GM12875 (cell line): ENCODE data around the gene C1orf21.

Experiments used
- H3K4me3 ChIP-seq: one replicate; pipeline ENCODE4 v1.5.1; 2011; ENCODE audit warnings: low read depth, low read length, control low read depth
- CTCF ChIP-seq: IDR thresholded peaks from 2 replicates; pipeline ENCODE4 v1.5.1; 2011; ENCODE audit warnings: low read depth, mild to moderate bottlenecking, control low read depth, inconsistent platforms, low read length, moderate library complexity, borderline replicate concordance; ENCODE audit not compliant: insufficient read depth

The C1orf21 gene

GRCh38 chr1:184385865-184386311 lies 941 bp upstream of the C1orf21 start:
- TF ChIP-seq CTCF, result no peak
- no peak overlapping the region for H3K4me3 ChIP-seq

- TF ChIP-seq CTCF, result no peak
- peak overlapping the region; percentile 58 for H3K4me3 ChIP-seq
Observed at GRCh38 chr1:184387069-184387475, 243 bp downstream of the C1orf21 start.

- no peak for TF ChIP-seq CTCF
- peak overlapping the region; percentile 58 for H3K4me3 ChIP-seq
Observed at GRCh38 chr1:184387476-184388318, 868 bp downstream of the C1orf21 start.

GRCh38 chr1:184388319-184388889 lies 1.6 kb downstream of the C1orf21 start:
- no peak overlapping the region for H3K4me3 ChIP-seq
- no peak for TF ChIP-seq CTCF

GRCh38 chr1:184388971-184389370 lies 2.1 kb downstream of the C1orf21 start:
- H3K4me3 ChIP-seq, result no peak overlapping the region
- TF ChIP-seq CTCF, result no peak

GRCh38 chr1:184389446-184389845 lies 2.6 kb downstream of the C1orf21 start:
- no peak overlapping the region for H3K4me3 ChIP-seq
- no peak for TF ChIP-seq CTCF

- no peak overlapping the region for H3K4me3 ChIP-seq
- no peak for TF ChIP-seq CTCF
Observed at GRCh38 chr1:184390889-184391288, 4.1 kb downstream of the C1orf21 start.
